Measurements from ENCODE around the gene CDC42SE2.

DNA sequence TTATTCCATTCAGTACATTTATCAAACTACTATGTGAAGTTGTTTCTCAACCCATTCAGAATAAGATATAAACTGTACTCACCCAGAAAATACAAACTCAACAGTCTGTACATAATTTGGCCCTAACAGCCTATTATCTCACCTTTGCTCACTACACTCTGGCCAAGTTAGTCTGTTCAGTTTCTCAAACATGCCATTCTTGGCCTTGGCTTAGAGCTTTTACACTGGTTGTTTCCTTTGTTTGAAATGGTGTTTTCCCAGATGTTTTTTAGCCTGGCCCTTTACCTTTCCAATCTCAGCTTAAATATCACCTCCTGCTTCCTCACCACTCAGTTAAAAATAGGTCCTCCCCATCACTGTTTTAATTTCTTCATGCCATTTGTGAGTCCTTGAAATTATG is 13.6 kb downstream of the CDC42SE2 start:
- TF ChIP-seq, protein P1, sequence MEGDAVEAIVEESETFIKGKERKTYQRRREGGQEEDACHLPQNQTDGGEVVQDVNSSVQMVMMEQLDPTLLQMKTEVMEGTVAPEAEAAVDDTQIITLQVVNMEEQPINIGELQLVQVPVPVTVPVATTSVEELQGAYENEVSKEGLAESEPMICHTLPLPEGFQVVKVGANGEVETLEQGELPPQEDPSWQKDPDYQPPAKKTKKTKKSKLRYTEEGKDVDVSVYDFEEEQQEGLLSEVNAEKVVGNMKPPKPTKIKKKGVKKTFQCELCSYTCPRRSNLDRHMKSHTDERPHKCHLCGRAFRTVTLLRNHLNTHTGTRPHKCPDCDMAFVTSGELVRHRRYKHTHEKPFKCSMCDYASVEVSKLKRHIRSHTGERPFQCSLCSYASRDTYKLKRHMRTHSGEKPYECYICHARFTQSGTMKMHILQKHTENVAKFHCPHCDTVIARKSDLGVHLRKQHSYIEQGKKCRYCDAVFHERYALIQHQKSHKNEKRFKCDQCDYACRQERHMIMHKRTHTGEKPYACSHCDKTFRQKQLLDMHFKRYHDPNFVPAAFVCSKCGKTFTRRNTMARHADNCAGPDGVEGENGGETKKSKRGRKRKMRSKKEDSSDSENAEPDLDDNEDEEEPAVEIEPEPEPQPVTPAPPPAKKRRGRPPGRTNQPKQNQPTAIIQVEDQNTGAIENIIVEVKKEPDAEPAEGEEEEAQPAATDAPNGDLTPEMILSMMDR (IDR thresholded peaks at IDR 0.05 in 8 of 11, conservative IDR thresholded peaks at IDR 0.05 in 3 of 11) = no peak
- TF ChIP-seq POLR2AphosphoS5 (IDR thresholded peaks at IDR 0.05) (no peak), POLR2A (IDR thresholded peaks at IDR 0.05) (no peak)

Data from spleen (tissue), 7 donors.